Spinal cord (tissue), 10 donors: Measurements from ENCODE around the gene TMEM178B. TPM values are rescaled to one million over a fixed set of nuclear protein-coding genes. Genes with fewer than 3 reads are reported as not detected.

Experiments used
- DNase-seq, 6 donors: peaks; one replicate each; pipeline versions ENCODE4 v3.0.0 to v3.0.0-alpha.2; 2013 to 2015; ENCODE audit warnings: low spot score in 6 of 6, low read depth in 4 of 6
- H3K27ac ChIP-seq: one replicate; pipeline ENCODE4 v1.5.1; 2013; ENCODE audit warnings: low read depth, low read length, control low read depth
- H3K27me3 ChIP-seq: one replicate; pipeline ENCODE4 v1.6.1; 2013; ENCODE audit warnings: low read length; ENCODE audit not compliant: control insufficient read depth, insufficient read depth
- H3K36me3 ChIP-seq: one replicate; pipeline ENCODE4 v1.6.1; 2013; ENCODE audit warnings: low read length; ENCODE audit not compliant: control insufficient read depth, insufficient read depth
- H3K4me1 ChIP-seq: one replicate; pipeline ENCODE4 v1.6.1; 2013; ENCODE audit warnings: low read length; ENCODE audit not compliant: control insufficient read depth, insufficient read depth
- H3K4me3 ChIP-seq: one replicate; pipeline ENCODE4 v1.5.1; 2013; ENCODE audit warnings: low read depth, low read length, control low read depth
- H3K9me3 ChIP-seq: one replicate; pipeline ENCODE4 v1.6.1; 2013; ENCODE audit warnings: low read length; ENCODE audit not compliant: control insufficient read depth, insufficient read depth
- WGBS: methylation state at CpG from one replicate; pipeline ENCODE4 v1.1.5; 2013; ENCODE audit warnings: missing lambda C conversion rate; ENCODE audit not compliant: insufficient coverage; 5-methylcytosine and 5-hydroxymethylcytosine counted together
- polyA plus RNA-seq, 2 donors: library from polyadenylated mRNA; unstranded; fragments of 120-200 nt; gene quantifications; one replicate each; pipeline ENCODE4 v1.2.1, GENCODE V29; 2013; ENCODE audit not compliant: insufficient read length in 2 of 2
- total RNA-seq, 2 donors: library from RNA; depleted of rRNA in 1 of 2; stranded (reverse); fragments of 120-200 nt in 1 of 2; fragments of >200 nt in 1 of 2; gene quantifications; one replicate each; pipeline versions ENCODE4 v1.2.3 to v1.2.4, GENCODE V29; 2013 to 2014
- donor health status: healthy.

Gene TMEM178B
- total and polyA plus RNA-seq, 4 donors = 24.6 to 71.1 (median 52.1) TPM

GRCh38 chr7:141153231-141153630 is 79.4 kb downstream of the TMEM178B start:
- WGBS = no CpG with 5 or more reads among the region's 3 CpGs
- DNase-seq = no peak
- no peaks in the 10 kb centered on the region for H3K27me3 ChIP-seq

GRCh38 chr7:141154131-141154732 is 80.4 kb downstream of the TMEM178B start:
- WGBS = 81% methylated on average over 6 of the region's 6 CpGs
- Histone ChIP-seq H3K9me3 (no peaks in the 10 kb centered on the region), H3K4me1 (peaks cover 19% of the 10 kb centered on the region), H3K27ac (no peak overlapping the region), H3K4me3 (no peak overlapping the region), H3K36me3 (peaks cover 3% of the 10 kb centered on the region), H3K27me3 (no peaks in the 10 kb centered on the region)
- no peak for DNase-seq

More at GRCh38 chr7:141153231-141153630, 79.4 kb downstream of the TMEM178B start:
- Histone ChIP-seq H3K4me3 (no peak overlapping the region), H3K27ac (no peak overlapping the region), H3K4me1 (peaks cover 12% of the 10 kb centered on the region), H3K36me3 (peaks cover 3% of the 10 kb centered on the region), H3K9me3 (no peaks in the 10 kb centered on the region)

- H3K4me1 ChIP-seq = peaks cover 20% of the 10 kb centered on the region
- H3K27me3 ChIP-seq = no peaks in the 10 kb centered on the region
- no peak overlapping the region for H3K4me3 ChIP-seq
- H3K27ac ChIP-seq = no peak overlapping the region
- peaks cover 4% of the 10 kb centered on the region for H3K36me3 ChIP-seq
- DNase-seq = no peak
- WGBS = no CpG with 5 or more reads among the region's 4 CpGs
- H3K9me3 ChIP-seq = no peaks in the 10 kb centered on the region
Observed at GRCh38 chr7:141156407-141156806, 82.5 kb downstream of the TMEM178B start.

- Histone ChIP-seq H3K4me3 (no peak overlapping the region), H3K9me3 (no peaks in the 10 kb centered on the region), H3K36me3 (peaks cover 7% of the 10 kb centered on the region), H3K4me1 (peaks cover 23% of the 10 kb centered on the region), H3K27me3 (no peaks in the 10 kb centered on the region), H3K27ac (no peak overlapping the region)
- DNase-seq = no peak
- WGBS = 100% methylated on average over 4 of the region's 16 CpGs
Observed at GRCh38 chr7:141157138-141157765, 83.4 kb downstream of the TMEM178B start.

- H3K36me3 ChIP-seq = peaks cover 7% of the 10 kb centered on the region
- 63% methylated on average over 4 of the region's 4 CpGs for WGBS
- peak in 2 of 6 donors; percentile 9 to 29 for DNase-seq
Observed at GRCh38 chr7:141158561-141158960, 84.7 kb downstream of the TMEM178B start.

GRCh38 chr7:141160246-141160860 is 86.5 kb downstream of the TMEM178B start:
- WGBS = 90% methylated on average over 6 of the region's 7 CpGs
- H3K27me3 ChIP-seq = no peaks in the 10 kb centered on the region
- no peak overlapping the region for H3K4me3 ChIP-seq
- DNase-seq = no peak
- no peaks in the 10 kb centered on the region for H3K9me3 ChIP-seq
- no peak overlapping the region for H3K27ac ChIP-seq
- peaks cover 20% of the 10 kb centered on the region for H3K4me1 ChIP-seq
- peaks cover 7% of the 10 kb centered on the region for H3K36me3 ChIP-seq

More at GRCh38 chr7:141158561-141158960, 84.7 kb downstream of the TMEM178B start:
- no peak overlapping the region for H3K27ac ChIP-seq
- no peaks in the 10 kb centered on the region for H3K9me3 ChIP-seq
- no peaks in the 10 kb centered on the region for H3K27me3 ChIP-seq
- peaks cover 23% of the 10 kb centered on the region for H3K4me1 ChIP-seq
- no peak overlapping the region for H3K4me3 ChIP-seq

GRCh38 chr7:141161550-141162535 is 88.0 kb downstream of the TMEM178B start:
- Histone ChIP-seq H3K27ac (no peak overlapping the region), H3K27me3 (no peaks in the 10 kb centered on the region), H3K9me3 (no peaks in the 10 kb centered on the region), H3K36me3 (peaks cover 7% of the 10 kb centered on the region), H3K4me1 (peaks cover 17% of the 10 kb centered on the region), H3K4me3 (no peak overlapping the region)
- 65% methylated on average over 14 of the region's 14 CpGs for WGBS
- peak in 2 of 6 donors; percentile 57 to 68 for DNase-seq

GRCh38 chr7:141165521-141165920 is 91.7 kb downstream of the TMEM178B start:
- H3K9me3 ChIP-seq = no peaks in the 10 kb centered on the region
- no peak overlapping the region for H3K4me3 ChIP-seq
- peaks cover 7% of the 10 kb centered on the region for H3K36me3 ChIP-seq
- H3K27ac ChIP-seq = no peak overlapping the region
- WGBS = 100% methylated on average over 2 of the region's 2 CpGs
- no peaks in the 10 kb centered on the region for H3K27me3 ChIP-seq
- H3K4me1 ChIP-seq = peaks cover 10% of the 10 kb centered on the region
- no peak for DNase-seq

- DNase-seq = no peak
- Histone ChIP-seq H3K27ac (no peak overlapping the region), H3K27me3 (no peaks in the 10 kb centered on the region), H3K36me3 (peaks cover 3% of the 10 kb centered on the region), H3K4me3 (no peak overlapping the region), H3K9me3 (no peaks in the 10 kb centered on the region), H3K4me1 (peaks cover 6% of the 10 kb centered on the region)
- WGBS = 94% methylated on average over 4 of the region's 6 CpGs
Observed at GRCh38 chr7:141166926-141167325, 93.1 kb downstream of the TMEM178B start.
